Right ventricle myocardium inferior (tissue), 1 donor: ENCODE results near the gene HEXD. TPM values are rescaled to one million over a fixed set of nuclear protein-coding genes. Genes with fewer than 3 reads are reported as not detected.
A peak's percentile ranks its signal among the peaks of the same experiment; 100 is the strongest.
"Not testable (repeated sequence)": the region's sequence is repeated elsewhere in the genome, so short reads cannot be mapped to it uniquely, and the experiment has no call there.

Source experiments
- ATAC-seq: fragments of 200-7000 bp; cut with Tn5 transposase; one replicate; pipeline ENCODE4 v1.9.1; 2020; ENCODE audit warnings: mild to moderate bottlenecking, moderate library complexity
- DNase-seq: peaks from one replicate; pipeline ENCODE4 v3.0.0; 2021; ENCODE audit errors: missing footprints
- intact Hi-C: fragments of 100-400 bp; cut with DNase I; formaldehyde crosslinking; loops from one replicate; pipeline ENCODE4 v1.11.0; 2022
- long read RNA-seq: library from polyadenylated mRNA; unstranded; transcript quantifications from one replicate; pipeline ENCODE4 v2.0.0, GENCODE V29; 2021
- total RNA-seq: library from RNA; stranded (reverse); fragmentation: NEBNext Ultra II Directional; extraction: Animal tissue kit (Norgen Biotek cat#: 25700); gene quantifications from one replicate; pipeline ENCODE4 v1.2.1, GENCODE V29; 2021
- donor health status: DM: no; HTN: yes; CAD: no; lungs with severe emphysema.

HEXD gene
- total RNA-seq = 14.4 TPM
- long read RNA-seq, transcript HEXDC-201 (13 exons, 1,853 nt) = major isoform, 9 of 25 reads
- long read RNA-seq, partial matches to known transcripts = 3 of 25 reads
- long read RNA-seq, other reads (novel, unspliced or antisense) = 12 of 25 reads

- intact Hi-C loops = loop anchor here (1.0 to 5.0 kb wide), 2 partner anchors 34 to 230 kb away; partner anchors contain the start of genes CYBC1 and WDR45B
- DNase-seq (peak; percentile 92), ATAC-seq (peak; percentile 94)
Observed at GRCh38 chr17:82418001-82418986, at the start of gene HEXD, which contains the start of gene OGFOD3. Gene HEXD, plus strand, starts transcription at chr17:82418347. Its CDS starts 1,453 bp downstream, at chr17:82419800. Gene OGFOD3, minus strand, starts transcription at chr17:82418586. Its CDS starts 101 bp downstream, at chr17:82418485.

GRCh38 chr17:82369211-82369610 is 48.9 kb upstream of the HEXD start:
- no peak for ATAC-seq
- intact Hi-C loops = no loop called here

GRCh38 chr17:82370471-82371332 is 47.4 kb upstream of the HEXD start:
- intact Hi-C loops = no loop called here
- DNase-seq (peak; percentile 51), ATAC-seq (no peak)

More at GRCh38 chr17:82369211-82369610, 48.9 kb upstream of the HEXD start:
- no peak for DNase-seq

- ATAC-seq (no peak), DNase-seq (no peak)
- intact Hi-C loops = no loop called here
Observed at GRCh38 chr17:82371333-82372248, 46.6 kb upstream of the HEXD start, which contains the start of gene UTS2R. Gene UTS2R, plus strand, starts transcription at chr17:82371765. Its CDS starts 2,560 bp downstream, at chr17:82374325.

- ATAC-seq = no peak
- intact Hi-C loops = no loop called here
- DNase-seq = peak; percentile 46
Observed at GRCh38 chr17:82372249-82373071, 45.7 kb upstream of the HEXD start.

GRCh38 chr17:82373072-82373452 is 45.1 kb upstream of the HEXD start:
- DNase-seq, intact Hi-C loops, ATAC-seq: not testable (repeated sequence)

- intact Hi-C loops = no loop called here
- peak; percentile 51 for DNase-seq
- no peak for ATAC-seq
Observed at GRCh38 chr17:82373731-82374625, 44.2 kb upstream of the HEXD start.

- DNase-seq (peak; percentile 66), ATAC-seq (no peak)
- intact Hi-C loops = no loop called here
Observed at GRCh38 chr17:82374626-82375331, 43.4 kb upstream of the HEXD start.

- ATAC-seq (no peak), DNase-seq (peak; percentile 46)
- intact Hi-C loops = no loop called here
Observed at GRCh38 chr17:82375359-82376041, 42.6 kb upstream of the HEXD start.

- intact Hi-C loops = no loop called here
- no peak for ATAC-seq
- peak; percentile 57 for DNase-seq
Observed at GRCh38 chr17:82376042-82376730, 42.0 kb upstream of the HEXD start.

GRCh38 chr17:82377294-82377693 is 40.9 kb upstream of the HEXD start:
- ATAC-seq, intact Hi-C loops, DNase-seq: not testable (repeated sequence)

- no peak for ATAC-seq
Observed at GRCh38 chr17:82377924-82378740, 40.0 kb upstream of the HEXD start.

GRCh38 chr17:82378741-82379021 is 39.5 kb upstream of the HEXD start:
- ATAC-seq (no peak), DNase-seq (no peak)
- intact Hi-C loops = no loop called here

More at GRCh38 chr17:82377924-82378740, 40.0 kb upstream of the HEXD start:
- no peak for DNase-seq
- intact Hi-C loops = no loop called here
